ENCODE measurements around the gene LCN9.

DNA sequence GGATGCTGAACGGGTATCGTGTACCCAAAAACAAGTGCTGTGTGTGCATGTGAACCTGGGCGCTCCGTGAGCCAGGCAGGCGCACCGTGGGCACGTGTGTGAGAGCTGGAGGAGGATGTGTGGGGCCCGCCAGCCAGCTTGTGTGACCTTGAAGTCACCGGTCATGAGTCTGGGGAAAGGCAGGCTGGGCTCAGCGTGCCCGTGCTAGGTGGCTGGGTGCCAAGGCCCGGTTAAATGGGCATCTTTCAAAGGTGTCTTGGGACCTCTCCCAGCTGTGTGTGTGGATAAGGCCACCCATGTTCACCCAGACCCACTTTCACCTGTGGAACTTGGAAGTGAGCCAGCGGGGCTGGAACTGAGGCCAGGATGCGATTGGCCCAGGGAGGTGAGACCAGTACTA lies 42.3 kb downstream of the LCN9 start:
- TF ChIP-seq CTCF (IDR thresholded peaks at IDR 0.05; ENCODE audit: low read depth, low read length) (no peak), EZH2phosphoT487 (IDR thresholded peaks at IDR 0.05; ENCODE audit: low read depth) (no peak)

Data from OCI-LY3 (cell line).